HepG2 (cell line): ENCODE results near the gene NPC1. TPM values are rescaled to one million over a fixed set of nuclear protein-coding genes. Genes with fewer than 3 reads are reported as not detected.

Source experiments
- ARNT2 ChIP-seq: sonication (generic); formaldehyde crosslinking; IDR thresholded peaks from 2 replicates; pipeline ENCODE4 v1.8.0; 2022; ENCODE audit warnings: mild to moderate bottlenecking, low read depth, missing genetic modification reagents, moderate library complexity
- DBP ChIP-seq: sonication (generic); formaldehyde crosslinking; IDR thresholded peaks from 2 replicates; pipeline ENCODE4 v1.4.0; 2020; ENCODE audit warnings: missing genetic modification reagents; ENCODE audit errors: not compliant biosample characterization
- GATA4 ChIP-seq: sonication (generic); IDR thresholded peaks from 2 replicates; pipeline ENCODE4 v1.6.1; 2016; ENCODE audit warnings: antibody characterized with exemption, low read depth, borderline replicate concordance
- MXD3 ChIP-seq: IDR thresholded peaks from 2 replicates; pipeline ENCODE4 v1.6.1; 2016; ENCODE audit warnings: mild to moderate bottlenecking, missing biosample characterization, missing genetic modification reagents
- NFKBIZ ChIP-seq: IDR thresholded peaks from 2 replicates; pipeline ENCODE4 v1.6.1; 2018; ENCODE audit warnings: missing genetic modification reagents, missing compliant biosample characterization
- NR1H2 ChIP-seq: sonication (generic); formaldehyde crosslinking; IDR thresholded peaks from 2 replicates; pipeline ENCODE4 v1.8.1; 2022; ENCODE audit warnings: low read depth, missing genetic modification reagents, borderline replicate concordance
- SPEN ChIP-seq: sonication (generic); formaldehyde crosslinking; IDR thresholded peaks from 2 replicates; pipeline ENCODE4 v1.5.1; 2020; ENCODE audit warnings: low read depth, mild to moderate bottlenecking, missing genetic modification reagents
- TFDP2 ChIP-seq: sonication (generic); formaldehyde crosslinking; IDR thresholded peaks from 2 replicates; pipeline ENCODE4 v1.4.0; 2020; ENCODE audit warnings: missing genetic modification reagents
- ZBTB37 ChIP-seq: sonication (generic); formaldehyde crosslinking; IDR thresholded peaks from 2 replicates; pipeline ENCODE4 v1.4.0; 2020; ENCODE audit warnings: mild to moderate bottlenecking, missing genetic modification reagents
- ZHX2 ChIP-seq, 2 experiments: sonication (generic) in 1 of 2; formaldehyde crosslinking in 1 of 2; IDR thresholded peaks; 2 replicates each; pipeline versions ENCODE4 v1.6.1 to v1.9.0; 2014 to 2022; ENCODE audit warnings: antibody characterized with exemption in 1 of 2, borderline replicate concordance in 1 of 2, inconsistent platforms in 1 of 2, low read depth in 1 of 2, missing genetic modification reagents in 1 of 2
- ZKSCAN5 ChIP-seq: sonication (generic); formaldehyde crosslinking; IDR thresholded peaks from 2 replicates; pipeline ENCODE4 v1.5.1; 2020; ENCODE audit warnings: mild to moderate bottlenecking, missing genetic modification reagents
- ZNF354B ChIP-seq: sonication (generic); formaldehyde crosslinking; IDR thresholded peaks from 2 replicates; pipeline ENCODE4 v1.8.0; 2022; ENCODE audit warnings: mild to moderate bottlenecking, missing genetic modification reagents
- ZNF547 ChIP-seq: sonication (generic); formaldehyde crosslinking; IDR thresholded peaks from 2 replicates; pipeline ENCODE4 v1.5.1; 2020; ENCODE audit warnings: mild to moderate bottlenecking, missing genetic modification reagents
- ZNF788 ChIP-seq: sonication (generic); formaldehyde crosslinking; IDR thresholded peaks from 2 replicates; pipeline ENCODE4 v1.5.0; 2020; ENCODE audit warnings: mild to moderate bottlenecking, missing genetic modification reagents, borderline replicate concordance
- ZNF816 ChIP-seq: sonication (generic); formaldehyde crosslinking; IDR thresholded peaks from 2 replicates; pipeline ENCODE4 v1.8.0; 2022; ENCODE audit warnings: missing genetic modification reagents, mild to moderate bottlenecking, borderline replicate concordance
- ZZZ3 ChIP-seq: sonication (generic); formaldehyde crosslinking; IDR thresholded peaks from 2 replicates; pipeline ENCODE4 v1.4.0; 2020; ENCODE audit warnings: missing genetic modification reagents, mild to moderate bottlenecking, borderline replicate concordance
- polyA plus RNA-seq, 8 experiments: library from polyadenylated mRNA; depleted of rRNA in 3 of 8; stranded (reverse) in 7 of 8; unstranded in 1 of 8; fragments of >200 nt; fragmentation: Illumina TruSeq in 4 of 8; extraction: Trizol in 4 of 8; gene quantifications; 2 replicates each; pipeline versions ENCODE4 v1.2.1 to v1.2.3, GENCODE V29; 2011 to 2016; ENCODE audit warnings: low read depth in 4 of 8, missing spikeins in 1 of 8, mixed read lengths in 1 of 8; ENCODE audit not compliant: insufficient read depth in 1 of 8
- total RNA-seq, 5 experiments: library from RNA; depleted of rRNA; stranded (reverse); fragments of >200 nt; fragmentation: Illumina TruSeq; extraction: Trizol; gene quantifications; 2 replicates each; pipeline ENCODE4 v1.2.3, GENCODE V29; 2016; ENCODE audit warnings: low read depth in 1 of 5

NPC1 gene
- total and polyA plus RNA-seq, 2 of the 13 experiments (the other 11 are each of a cell fraction or from before 2014, with no cell fraction given) = 46.5 to 114 TPM

GRCh38 chr18:23556145-23556780 lies 30.0 kb downstream of the NPC1 start (continued):
- TF ChIP-seq ARNT2 (CRISPR knock-in tag) (no peak), ZNF354B (no peak), TFDP2 (CRISPR knock-in tag) (peak; percentile 41; the same call in 1 of the 2 replicates), ZNF788 (peak; percentile 93; the same call in 1 of the 2 replicates), DBP (no peak), NFKBIZ (CRISPR knock-in tag) (peak; percentile 65; the same call in 1 of the 2 replicates), ZZZ3 (CRISPR knock-in tag) (no peak; the same call in 1 of the 2 replicates), GATA4 (peak; percentile 68; the same call in 1 of the 2 replicates), NR1H2 (CRISPR knock-in tag) (no peak), ZBTB37 (CRISPR knock-in tag) (peak; percentile 88), ZHX2 (IDR thresholded peaks at IDR 0.05; ENCODE audit: low read depth) (0 out of 2 replicates have a peak, but pooled peaks have one; percentile 41), ZHX2 (CRISPR knock-in tag; IDR thresholded peaks at IDR 0.05; ENCODE audit: borderline replicate concordance) (0 out of 2 replicates have a peak, but pooled peaks have one; percentile 41), ZNF547 (CRISPR knock-in tag) (no peak), ZKSCAN5 (CRISPR knock-in tag) (no peak), ZNF816 (CRISPR knock-in tag) (peak; percentile 72; the same call in 1 of the 2 replicates), SPEN (CRISPR knock-in tag) (peak; percentile 85), MXD3 (no peak)
